ENCODE measurements around the gene FRMD3.
"Not testable (repeated sequence)": the region's sequence is repeated elsewhere in the genome, so short reads cannot be mapped to it uniquely, and the experiment has no call there.

The FRMD3 gene

GRCh38 chr9:83521011-83521410 is 17.2 kb downstream of the FRMD3 start:
- TF ChIP-seq CTCF (IDR thresholded peaks at IDR 0.05; ENCODE audit: low read depth, low read length), result no peak
- no peak for TF ChIP-seq MYC (IDR thresholded peaks at IDR 0.05; ENCODE audit: low read depth, low read length)
- TF ChIP-seq MAX (IDR thresholded peaks at IDR 0.05; ENCODE audit: low read depth, low read length), result no peak
- no peak for TF ChIP-seq POLR2A (IDR thresholded peaks at IDR 0.05; ENCODE audit: extremely low read depth, insufficient read length)
- H3K4me3 ChIP-seq (ENCODE audit: low read depth, low read length), result no peak overlapping the region
- no peak for DNase-seq (ENCODE audit: low read depth)

- TF ChIP-seq MYC (IDR thresholded peaks at IDR 0.05; ENCODE audit: low read depth, low read length) (no peak), CTCF (IDR thresholded peaks at IDR 0.05; ENCODE audit: low read depth, low read length) (no peak), POLR2A (IDR thresholded peaks at IDR 0.05; ENCODE audit: extremely low read depth, insufficient read length) (no peak), MAX (IDR thresholded peaks at IDR 0.05; ENCODE audit: low read depth, low read length) (no peak)
- DNase-seq (ENCODE audit: low read depth), result no peak
- no peak overlapping the region for H3K4me3 ChIP-seq (ENCODE audit: low read depth, low read length)
These were observed 17.9 kb downstream of the FRMD3 start for GRCh38 chr9:83520292-83520691.

- not testable (repeated sequence) for DNase-seq (ENCODE audit: low read depth); H3K4me3 ChIP-seq (ENCODE audit: low read depth, low read length)
These were observed 20.2 kb downstream of the FRMD3 start for GRCh38 chr9:83517980-83518379.

- no peak for TF ChIP-seq MAX (IDR thresholded peaks at IDR 0.05; ENCODE audit: low read depth, low read length)
- no peak for TF ChIP-seq POLR2A (IDR thresholded peaks at IDR 0.05; ENCODE audit: extremely low read depth, insufficient read length)
- TF ChIP-seq MYC (IDR thresholded peaks at IDR 0.05; ENCODE audit: low read depth, low read length), result no peak
- no peak for TF ChIP-seq CTCF (IDR thresholded peaks at IDR 0.05; ENCODE audit: low read depth, low read length)
- no peak for DNase-seq (ENCODE audit: low read depth)
- no peak overlapping the region for H3K4me3 ChIP-seq (ENCODE audit: low read depth, low read length)
These were observed 23.4 kb downstream of the FRMD3 start for GRCh38 chr9:83514767-83515166.

GRCh38 chr9:83512621-83513020 is 25.6 kb downstream of the FRMD3 start:
- DNase-seq (ENCODE audit: low read depth), result no peak
- TF ChIP-seq CTCF (IDR thresholded peaks at IDR 0.05; ENCODE audit: low read depth, low read length) (no peak), MAX (IDR thresholded peaks at IDR 0.05; ENCODE audit: low read depth, low read length) (no peak), MYC (IDR thresholded peaks at IDR 0.05; ENCODE audit: low read depth, low read length) (no peak), POLR2A (IDR thresholded peaks at IDR 0.05; ENCODE audit: extremely low read depth, insufficient read length) (no peak)
- H3K4me3 ChIP-seq (ENCODE audit: low read depth, low read length), result no peak overlapping the region

GRCh38 chr9:83511051-83511450 is 27.1 kb downstream of the FRMD3 start:
- H3K4me3 ChIP-seq (ENCODE audit: low read depth, low read length), result no peak overlapping the region
- TF ChIP-seq CTCF (IDR thresholded peaks at IDR 0.05; ENCODE audit: low read depth, low read length) (no peak), POLR2A (IDR thresholded peaks at IDR 0.05; ENCODE audit: extremely low read depth, insufficient read length) (no peak), MYC (IDR thresholded peaks at IDR 0.05; ENCODE audit: low read depth, low read length) (no peak), MAX (IDR thresholded peaks at IDR 0.05; ENCODE audit: low read depth, low read length) (no peak)
- peak; percentile 79 for DNase-seq (ENCODE audit: low read depth)

Data from NB4 (cell line).